PC-9 (cell line): ENCODE measurements around the gene RAB40AL.

Experiments used
- EZH2 ChIP-seq: fragments of 200-600 bp; sonication (generic); IDR thresholded peaks from 2 replicates; pipeline ENCODE4 v1.8.0; 2017; ENCODE audit warnings: antibody characterized with exemption, low read depth
- TF ChIP-seq, protein P1 (sequence below): fragments of 200-600 bp; sonication (generic); conservative IDR thresholded peaks from 2 replicates; pipeline ENCODE4 v1.6.1; 2017; ENCODE audit warnings: mixed run types, antibody characterized with exemption, mild to moderate bottlenecking, moderate library complexity

DNA sequence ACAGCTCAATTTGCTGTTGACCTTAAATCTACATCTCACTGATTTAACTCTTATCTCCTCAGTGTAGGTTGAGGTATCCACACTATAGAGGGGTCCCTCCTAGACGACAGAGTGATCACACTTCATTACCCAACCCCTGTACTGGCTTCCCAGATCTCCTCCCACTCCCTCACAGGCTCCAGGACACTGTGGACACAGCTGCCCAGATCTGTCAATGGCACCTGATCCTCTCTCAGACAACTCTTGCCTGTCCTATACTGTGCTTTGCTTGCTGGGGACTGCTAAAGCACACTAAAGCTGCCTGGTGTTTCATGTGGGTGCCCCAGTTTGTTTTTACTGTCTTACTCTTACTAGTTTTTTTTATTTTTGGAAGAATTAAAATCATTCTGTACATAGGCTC lies 27.9 kb downstream of the RAB40AL start:
- TF ChIP-seq, protein P1, sequence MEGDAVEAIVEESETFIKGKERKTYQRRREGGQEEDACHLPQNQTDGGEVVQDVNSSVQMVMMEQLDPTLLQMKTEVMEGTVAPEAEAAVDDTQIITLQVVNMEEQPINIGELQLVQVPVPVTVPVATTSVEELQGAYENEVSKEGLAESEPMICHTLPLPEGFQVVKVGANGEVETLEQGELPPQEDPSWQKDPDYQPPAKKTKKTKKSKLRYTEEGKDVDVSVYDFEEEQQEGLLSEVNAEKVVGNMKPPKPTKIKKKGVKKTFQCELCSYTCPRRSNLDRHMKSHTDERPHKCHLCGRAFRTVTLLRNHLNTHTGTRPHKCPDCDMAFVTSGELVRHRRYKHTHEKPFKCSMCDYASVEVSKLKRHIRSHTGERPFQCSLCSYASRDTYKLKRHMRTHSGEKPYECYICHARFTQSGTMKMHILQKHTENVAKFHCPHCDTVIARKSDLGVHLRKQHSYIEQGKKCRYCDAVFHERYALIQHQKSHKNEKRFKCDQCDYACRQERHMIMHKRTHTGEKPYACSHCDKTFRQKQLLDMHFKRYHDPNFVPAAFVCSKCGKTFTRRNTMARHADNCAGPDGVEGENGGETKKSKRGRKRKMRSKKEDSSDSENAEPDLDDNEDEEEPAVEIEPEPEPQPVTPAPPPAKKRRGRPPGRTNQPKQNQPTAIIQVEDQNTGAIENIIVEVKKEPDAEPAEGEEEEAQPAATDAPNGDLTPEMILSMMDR = no peak
- TF ChIP-seq EZH2 = no peak
